ENCODE measurements around the gene GLI1. TPM values are rescaled to one million over a fixed set of nuclear protein-coding genes. Genes with fewer than 3 reads are reported as not detected.
"Not testable (repeated sequence)": the region's sequence is repeated elsewhere in the genome, so short reads cannot be mapped to it uniquely, and the experiment has no call there.

GLI1 gene
- 0.93 TPM for total RNA-seq
- long read RNA-seq, partial matches to known transcripts: 0 of 1 reads
- long read RNA-seq, other reads (novel, unspliced or antisense): 0 of 1 reads

- peaks cover 44% of the 10 kb centered on the region for H3K4me1 ChIP-seq
- DNase-seq: no peak
- intact Hi-C loops (cut with micrococcal nuclease): loop anchor here (5.0 kb wide), 1 partner anchor 158 kb away; no protein-coding TSS in a partner anchor
- no peaks in the 10 kb centered on the region for H3K9me3 ChIP-seq (replicated peaks)
- no peaks in the 10 kb centered on the region for H3K36me3 ChIP-seq
- H3K27me3 ChIP-seq (ENCODE audit: low read depth): peaks cover 20% of the 10 kb centered on the region
- H3K4me3 ChIP-seq: peak within 1 kb of the TSS; percentile 80
- H3K27ac ChIP-seq (replicated peaks): peak within 1 kb of the TSS; percentile 88
- TF ChIP-seq CTCF (IDR thresholded peaks at IDR 0.05; ENCODE audit: borderline replicate concordance): no peak
Observed at GRCh38 chr12:57459750-57460467, at the start of gene GLI1. TSS of gene GLI1 (plus strand) at chr12:57459785. CDS start at chr12:57463692, 3,907 bp downstream.

- no peak overlapping the region for H3K27ac ChIP-seq (replicated peaks)
- H3K4me1 ChIP-seq: peaks cover 14% of the 10 kb centered on the region
- intact Hi-C loops (cut with micrococcal nuclease): no loop called here
- H3K36me3 ChIP-seq: no peaks in the 10 kb centered on the region
- TF ChIP-seq CTCF (IDR thresholded peaks at IDR 0.05; ENCODE audit: borderline replicate concordance): no peak
- DNase-seq: no peak
- no peaks in the 10 kb centered on the region for H3K27me3 ChIP-seq (ENCODE audit: low read depth)
- no peak overlapping the region for H3K4me3 ChIP-seq
- H3K9me3 ChIP-seq (replicated peaks): no peaks in the 10 kb centered on the region
Observed at GRCh38 chr12:57410534-57410933, 49.1 kb upstream of the GLI1 start.

GRCh38 chr12:57414160-57414559, 45.4 kb upstream of the GLI1 start:
- H3K4me3 ChIP-seq; H3K27ac ChIP-seq (replicated peaks); DNase-seq; intact Hi-C loops (cut with micrococcal nuclease); H3K36me3 ChIP-seq; H3K9me3 ChIP-seq (replicated peaks); H3K27me3 ChIP-seq (ENCODE audit: low read depth): not testable (repeated sequence)
- H3K4me1 ChIP-seq: peaks cover 39% of the 10 kb centered on the region

GRCh38 chr12:57415088-57415487, 44.5 kb upstream of the GLI1 start:
- H3K4me3 ChIP-seq: no peak overlapping the region
- H3K36me3 ChIP-seq: no peaks in the 10 kb centered on the region
- DNase-seq: no peak
- intact Hi-C loops (cut with micrococcal nuclease): no loop called here
- H3K27me3 ChIP-seq (ENCODE audit: low read depth): no peaks in the 10 kb centered on the region
- peaks cover 39% of the 10 kb centered on the region for H3K4me1 ChIP-seq
- TF ChIP-seq CTCF (IDR thresholded peaks at IDR 0.05; ENCODE audit: borderline replicate concordance): no peak
- no peaks in the 10 kb centered on the region for H3K9me3 ChIP-seq (replicated peaks)
- H3K27ac ChIP-seq (replicated peaks): no peak overlapping the region

GRCh38 chr12:57416039-57416996, 43.3 kb upstream of the GLI1 start:
- Histone ChIP-seq H3K9me3 (replicated peaks) (no peaks in the 10 kb centered on the region), H3K36me3 (no peaks in the 10 kb centered on the region), H3K4me1 (peaks cover 34% of the 10 kb centered on the region), H3K27ac (replicated peaks) (no peak overlapping the region), H3K4me3 (no peak overlapping the region), H3K27me3 (ENCODE audit: low read depth) (no peaks in the 10 kb centered on the region)
- no peak for TF ChIP-seq CTCF (IDR thresholded peaks at IDR 0.05; ENCODE audit: borderline replicate concordance)
- DNase-seq: no peak
- intact Hi-C loops (cut with micrococcal nuclease): no loop called here
